PFSK-1 (cell line): Measurements from ENCODE around the gene TPMT.

ENCODE experiments used
- FOXP2 ChIP-seq: optimal IDR thresholded peaks from 2 replicates; pipeline ENCODE3; 2011; ENCODE audit warnings: borderline replicate concordance, control low read depth, inconsistent platforms; ENCODE audit not compliant: insufficient read depth; ENCODE audit errors: extremely low read length, extremely low read depth
- POLR2AphosphoS5 ChIP-seq: IDR thresholded peaks from 2 replicates; pipeline ENCODE4 v1.6.1; 2012; ENCODE audit warnings: low read depth, mild to moderate bottlenecking, control low read depth, low read length, moderate library complexity
- SIN3A ChIP-seq: IDR thresholded peaks from 2 replicates; pipeline ENCODE4 v1.6.1; 2012; ENCODE audit warnings: mild to moderate bottlenecking, low read length, moderate library complexity, borderline replicate concordance; ENCODE audit not compliant: insufficient read depth
- TF ChIP-seq, protein P1 (sequence below), 2 experiments: IDR thresholded peaks; 2 replicates each; pipeline versions ENCODE4 v1.6.1 to v1.8.0; 2011 to 2012; ENCODE audit warnings: low read depth in 2 of 2, low read length in 2 of 2, control low read depth in 1 of 2, inconsistent platforms in 1 of 2, mild to moderate bottlenecking in 1 of 2, moderate library complexity in 1 of 2; ENCODE audit not compliant: insufficient read depth in 1 of 2

DNA sequence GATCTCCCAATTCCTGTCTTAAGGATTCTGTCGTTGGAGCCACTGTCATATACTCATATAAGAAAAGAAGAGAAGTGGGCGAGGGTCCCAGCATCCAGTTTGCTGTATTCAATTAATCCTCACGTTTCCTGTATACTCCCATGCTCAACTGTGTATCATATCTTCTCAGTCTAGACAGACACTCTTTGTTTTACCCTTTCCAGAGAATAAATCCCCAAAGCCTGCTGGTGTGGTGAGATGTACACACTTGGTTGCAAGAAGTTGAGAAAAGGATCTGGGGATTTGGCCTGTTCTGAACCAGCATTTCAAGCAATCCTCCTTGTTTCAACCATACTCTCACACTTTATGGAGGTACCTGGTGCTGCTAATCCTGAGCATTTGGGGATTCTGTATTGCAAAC is 3.1 kb downstream of the TPMT start:
- TF ChIP-seq POLR2AphosphoS5 (no peak), FOXP2 (no peak), SIN3A (no peak)
- TF ChIP-seq, protein P1, sequence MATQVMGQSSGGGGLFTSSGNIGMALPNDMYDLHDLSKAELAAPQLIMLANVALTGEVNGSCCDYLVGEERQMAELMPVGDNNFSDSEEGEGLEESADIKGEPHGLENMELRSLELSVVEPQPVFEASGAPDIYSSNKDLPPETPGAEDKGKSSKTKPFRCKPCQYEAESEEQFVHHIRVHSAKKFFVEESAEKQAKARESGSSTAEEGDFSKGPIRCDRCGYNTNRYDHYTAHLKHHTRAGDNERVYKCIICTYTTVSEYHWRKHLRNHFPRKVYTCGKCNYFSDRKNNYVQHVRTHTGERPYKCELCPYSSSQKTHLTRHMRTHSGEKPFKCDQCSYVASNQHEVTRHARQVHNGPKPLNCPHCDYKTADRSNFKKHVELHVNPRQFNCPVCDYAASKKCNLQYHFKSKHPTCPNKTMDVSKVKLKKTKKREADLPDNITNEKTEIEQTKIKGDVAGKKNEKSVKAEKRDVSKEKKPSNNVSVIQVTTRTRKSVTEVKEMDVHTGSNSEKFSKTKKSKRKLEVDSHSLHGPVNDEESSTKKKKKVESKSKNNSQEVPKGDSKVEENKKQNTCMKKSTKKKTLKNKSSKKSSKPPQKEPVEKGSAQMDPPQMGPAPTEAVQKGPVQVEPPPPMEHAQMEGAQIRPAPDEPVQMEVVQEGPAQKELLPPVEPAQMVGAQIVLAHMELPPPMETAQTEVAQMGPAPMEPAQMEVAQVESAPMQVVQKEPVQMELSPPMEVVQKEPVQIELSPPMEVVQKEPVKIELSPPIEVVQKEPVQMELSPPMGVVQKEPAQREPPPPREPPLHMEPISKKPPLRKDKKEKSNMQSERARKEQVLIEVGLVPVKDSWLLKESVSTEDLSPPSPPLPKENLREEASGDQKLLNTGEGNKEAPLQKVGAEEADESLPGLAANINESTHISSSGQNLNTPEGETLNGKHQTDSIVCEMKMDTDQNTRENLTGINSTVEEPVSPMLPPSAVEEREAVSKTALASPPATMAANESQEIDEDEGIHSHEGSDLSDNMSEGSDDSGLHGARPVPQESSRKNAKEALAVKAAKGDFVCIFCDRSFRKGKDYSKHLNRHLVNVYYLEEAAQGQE (IDR thresholded peaks at IDR 0.05; ENCODE audit: insufficient read depth in 1 of 2, low read depth in 2 of 2, low read length in 2 of 2): no peak
